Ishikawa (cell line): ENCODE data around the gene PLPPR5.

Source experiments
- CEBPB ChIP-seq: IDR thresholded peaks from 2 replicates; pipeline ENCODE4 v1.6.1; 2012
- CREB1 ChIP-seq: IDR thresholded peaks from 2 replicates; pipeline ENCODE4 v1.6.1; 2012; ENCODE audit warnings: low read depth
- EGR1 ChIP-seq: IDR thresholded peaks from 2 replicates; pipeline ENCODE4 v1.6.1; 2012
- EP300 ChIP-seq: IDR thresholded peaks from 2 replicates; pipeline ENCODE4 v1.6.1; 2012; ENCODE audit warnings: borderline replicate concordance
- FOXM1 ChIP-seq: IDR thresholded peaks from 2 replicates; pipeline ENCODE4 v1.6.1; 2012; ENCODE audit warnings: low read depth, borderline replicate concordance
- NFIC ChIP-seq: IDR thresholded peaks from 2 replicates; pipeline ENCODE4 v1.6.1; 2012
- RAD21 ChIP-seq: IDR thresholded peaks from 2 replicates; pipeline ENCODE4 v1.6.1; 2012; ENCODE audit warnings: low read depth
- TAF1 ChIP-seq: IDR thresholded peaks from 2 replicates; pipeline ENCODE4 v1.6.1; 2012; ENCODE audit warnings: low read depth, mild to moderate bottlenecking
- TCF12 ChIP-seq: IDR thresholded peaks from 2 replicates; pipeline ENCODE4 v1.6.1; 2012; ENCODE audit warnings: low read depth
- TEAD4 ChIP-seq: IDR thresholded peaks from 2 replicates; pipeline ENCODE4 v1.6.1; 2012
- YY1 ChIP-seq: IDR thresholded peaks from 2 replicates; pipeline ENCODE4 v1.6.1; 2012; ENCODE audit warnings: low read depth
- ZBTB7A ChIP-seq: IDR thresholded peaks from 2 replicates; pipeline ENCODE4 v1.6.1; 2012; ENCODE audit warnings: low read depth
- TF ChIP-seq, protein P1 (sequence below): IDR thresholded peaks from 2 replicates; pipeline ENCODE4 v1.6.1; 2012
- TF ChIP-seq, protein P2 (sequence below): IDR thresholded peaks from 2 replicates; pipeline ENCODE4 v1.6.1; 2012
- TF ChIP-seq, protein P3 (sequence below): IDR thresholded peaks from 2 replicates; pipeline ENCODE4 v1.6.1; 2012; ENCODE audit warnings: low read depth, mild to moderate bottlenecking

PLPPR5 gene

DNA sequence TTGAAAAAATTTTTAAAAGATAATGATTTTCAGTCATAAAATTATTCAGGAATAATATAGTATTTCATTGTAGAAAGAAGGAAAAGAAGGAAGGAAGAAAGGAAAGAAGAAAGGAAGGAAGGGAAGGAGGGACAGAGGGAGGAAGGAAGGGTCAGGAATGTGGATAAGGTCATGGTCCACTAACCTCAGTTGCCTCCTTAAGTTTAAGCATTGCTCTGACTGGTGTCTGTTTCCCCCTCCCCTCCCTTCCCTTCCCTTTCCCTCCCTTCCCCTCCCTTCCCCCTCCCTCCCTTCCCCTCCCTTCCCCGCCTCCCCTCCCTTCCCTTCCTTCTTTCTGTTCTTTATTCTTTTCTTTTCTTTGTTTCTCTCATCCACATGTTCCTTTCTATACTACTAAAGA lies 95.7 kb downstream of the PLPPR5 start:
- TF ChIP-seq YY1 (no peak), ZBTB7A (no peak), TAF1 (no peak), RAD21 (no peak)
- TF ChIP-seq, protein P1, sequence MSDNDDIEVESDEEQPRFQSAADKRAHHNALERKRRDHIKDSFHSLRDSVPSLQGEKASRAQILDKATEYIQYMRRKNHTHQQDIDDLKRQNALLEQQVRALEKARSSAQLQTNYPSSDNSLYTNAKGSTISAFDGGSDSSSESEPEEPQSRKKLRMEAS = no peak

DNA sequence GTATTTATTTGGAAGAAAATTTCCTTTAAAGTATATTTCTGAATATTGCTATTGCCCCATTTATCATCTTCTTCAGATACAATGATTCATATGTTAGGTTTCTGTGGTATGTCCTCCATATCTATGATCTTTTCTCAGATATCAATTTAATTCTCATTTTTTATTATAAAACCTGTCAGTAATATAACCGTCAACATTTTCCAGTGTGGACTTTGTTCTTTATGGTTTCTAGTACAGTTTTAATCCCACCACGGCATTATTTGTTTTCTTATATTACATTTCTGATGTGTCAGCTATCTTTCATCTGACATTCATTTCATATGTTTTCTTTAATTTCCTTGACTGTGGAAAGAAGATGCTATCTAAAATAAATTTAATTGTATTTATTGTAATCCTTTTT lies 97.9 kb downstream of the PLPPR5 start:
- no peak for TF ChIP-seq FOXM1
- TF ChIP-seq TAF1 = no peak
- TF ChIP-seq, protein P2, sequence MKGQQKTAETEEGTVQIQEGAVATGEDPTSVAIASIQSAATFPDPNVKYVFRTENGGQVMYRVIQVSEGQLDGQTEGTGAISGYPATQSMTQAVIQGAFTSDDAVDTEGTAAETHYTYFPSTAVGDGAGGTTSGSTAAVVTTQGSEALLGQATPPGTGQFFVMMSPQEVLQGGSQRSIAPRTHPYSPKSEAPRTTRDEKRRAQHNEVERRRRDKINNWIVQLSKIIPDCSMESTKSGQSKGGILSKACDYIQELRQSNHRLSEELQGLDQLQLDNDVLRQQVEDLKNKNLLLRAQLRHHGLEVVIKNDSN = no peak
- TF ChIP-seq EGR1 = no peak
- TF ChIP-seq TCF12 = no peak
- TF ChIP-seq CEBPB = no peak
- no peak for TF ChIP-seq ZBTB7A

DNA sequence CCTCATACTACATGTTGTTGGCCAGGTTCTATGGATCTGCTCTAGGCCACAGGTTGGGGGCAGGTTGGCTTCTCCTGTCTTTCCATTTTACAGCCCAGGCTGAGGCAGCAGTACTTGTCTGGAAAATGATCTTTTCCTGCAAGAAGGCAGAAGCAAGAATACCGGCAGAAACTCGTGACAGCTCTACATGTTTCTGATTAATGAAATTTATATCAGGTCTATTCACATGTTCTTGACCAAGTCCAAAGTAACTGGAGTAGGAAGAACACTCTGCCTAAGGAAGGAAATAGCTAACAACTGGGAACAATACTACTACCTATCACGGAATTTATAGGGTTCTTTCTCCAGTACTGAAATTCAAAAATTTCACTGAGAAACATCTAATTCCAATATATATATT lies 98.3 kb downstream of the PLPPR5 start:
- TF ChIP-seq EP300 (no peak), NFIC (no peak), EGR1 (no peak), CEBPB (no peak), ZBTB7A (no peak), CREB1 (no peak), TAF1 (no peak), TCF12 (no peak), TEAD4 (no peak)
- TF ChIP-seq, protein P3, sequence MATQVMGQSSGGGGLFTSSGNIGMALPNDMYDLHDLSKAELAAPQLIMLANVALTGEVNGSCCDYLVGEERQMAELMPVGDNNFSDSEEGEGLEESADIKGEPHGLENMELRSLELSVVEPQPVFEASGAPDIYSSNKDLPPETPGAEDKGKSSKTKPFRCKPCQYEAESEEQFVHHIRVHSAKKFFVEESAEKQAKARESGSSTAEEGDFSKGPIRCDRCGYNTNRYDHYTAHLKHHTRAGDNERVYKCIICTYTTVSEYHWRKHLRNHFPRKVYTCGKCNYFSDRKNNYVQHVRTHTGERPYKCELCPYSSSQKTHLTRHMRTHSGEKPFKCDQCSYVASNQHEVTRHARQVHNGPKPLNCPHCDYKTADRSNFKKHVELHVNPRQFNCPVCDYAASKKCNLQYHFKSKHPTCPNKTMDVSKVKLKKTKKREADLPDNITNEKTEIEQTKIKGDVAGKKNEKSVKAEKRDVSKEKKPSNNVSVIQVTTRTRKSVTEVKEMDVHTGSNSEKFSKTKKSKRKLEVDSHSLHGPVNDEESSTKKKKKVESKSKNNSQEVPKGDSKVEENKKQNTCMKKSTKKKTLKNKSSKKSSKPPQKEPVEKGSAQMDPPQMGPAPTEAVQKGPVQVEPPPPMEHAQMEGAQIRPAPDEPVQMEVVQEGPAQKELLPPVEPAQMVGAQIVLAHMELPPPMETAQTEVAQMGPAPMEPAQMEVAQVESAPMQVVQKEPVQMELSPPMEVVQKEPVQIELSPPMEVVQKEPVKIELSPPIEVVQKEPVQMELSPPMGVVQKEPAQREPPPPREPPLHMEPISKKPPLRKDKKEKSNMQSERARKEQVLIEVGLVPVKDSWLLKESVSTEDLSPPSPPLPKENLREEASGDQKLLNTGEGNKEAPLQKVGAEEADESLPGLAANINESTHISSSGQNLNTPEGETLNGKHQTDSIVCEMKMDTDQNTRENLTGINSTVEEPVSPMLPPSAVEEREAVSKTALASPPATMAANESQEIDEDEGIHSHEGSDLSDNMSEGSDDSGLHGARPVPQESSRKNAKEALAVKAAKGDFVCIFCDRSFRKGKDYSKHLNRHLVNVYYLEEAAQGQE = no peak
- TF ChIP-seq, protein P2 = no peak

DNA sequence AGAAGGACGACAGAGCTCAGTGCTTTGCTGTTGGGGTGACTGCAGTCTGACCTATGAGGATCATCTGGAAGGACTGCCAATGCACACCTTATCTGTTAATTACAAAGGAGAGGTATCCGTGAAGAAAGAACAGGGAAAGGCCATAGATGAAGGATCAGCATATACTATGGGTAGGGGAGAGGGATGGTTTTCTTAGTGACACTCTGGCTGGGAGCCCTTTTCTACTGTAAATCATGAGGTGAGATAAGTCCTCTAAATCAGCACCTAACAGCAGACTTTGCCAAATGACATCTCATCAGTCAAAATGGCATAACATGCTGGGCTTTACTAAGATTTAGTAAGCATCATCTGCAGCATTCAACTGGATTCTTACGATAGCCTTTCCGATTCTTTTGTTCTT lies 100.0 kb downstream of the PLPPR5 start:
- TF ChIP-seq, protein P3 = no peak

DNA sequence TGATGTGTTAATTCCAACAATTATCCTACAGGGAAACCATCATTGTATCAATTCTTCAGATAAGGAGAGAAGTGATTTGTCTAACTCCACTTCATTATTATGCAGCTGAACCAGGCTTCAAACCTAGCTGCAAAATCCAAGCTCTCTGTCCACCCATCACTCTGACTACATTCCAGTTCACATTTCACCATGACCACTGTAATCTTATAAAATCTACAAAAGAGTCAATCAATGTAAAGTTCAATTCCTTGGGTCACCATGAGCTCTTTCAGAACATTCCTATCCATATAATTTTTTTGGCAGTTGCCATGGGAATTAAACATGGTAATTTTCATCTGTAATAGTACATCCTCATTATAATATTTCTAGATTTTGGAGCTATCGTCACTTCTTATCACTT lies 100.9 kb downstream of the PLPPR5 start:
- no peak for TF ChIP-seq CEBPB

DNA sequence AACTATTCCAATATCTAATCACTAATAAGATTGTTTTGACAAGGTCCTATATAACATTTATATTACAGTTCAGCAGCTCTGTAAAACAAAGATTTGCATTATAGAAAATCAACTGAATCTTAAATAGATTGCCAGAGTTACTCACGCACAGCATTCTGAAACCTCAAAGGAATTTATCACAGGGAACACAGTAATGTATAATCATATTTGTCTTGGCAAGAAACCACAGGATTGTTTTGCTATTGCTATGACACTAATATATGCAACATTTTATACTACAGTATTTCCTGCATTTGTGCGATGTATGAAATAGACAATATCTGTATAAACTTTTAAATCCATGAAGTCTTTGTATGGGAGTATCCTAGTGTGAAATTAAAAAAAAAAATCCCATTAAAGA lies 101.4 kb downstream of the PLPPR5 start:
- TF ChIP-seq, protein P3 = no peak
- TF ChIP-seq YY1 (no peak), TEAD4 (no peak), CEBPB (no peak), EP300 (no peak), ZBTB7A (no peak), EGR1 (no peak), CREB1 (no peak), FOXM1 (no peak), TAF1 (no peak)
- TF ChIP-seq, protein P2 = no peak
- TF ChIP-seq, protein P1 = no peak
